Cerebellar cortex (tissue), 1 donor: ENCODE results near the gene TET2.

ENCODE experiments used
- DNase-seq: peaks from one replicate; pipeline ENCODE4 v3.0.0-alpha.2; 2015; ENCODE audit warnings: low spot score

The TET2 gene

GRCh38 chr4:105234582-105234981 is 87.9 kb downstream of the TET2 start:
- no peak for DNase-seq

GRCh38 chr4:105236202-105236915 is 89.7 kb downstream of the TET2 start:
- no peak for DNase-seq

GRCh38 chr4:105236916-105237311 is 90.2 kb downstream of the TET2 start:
- no peak for DNase-seq

- no peak for DNase-seq
These were observed 93.4 kb downstream of the TET2 start for GRCh38 chr4:105240037-105240436.

GRCh38 chr4:105241451-105241850 is 94.8 kb downstream of the TET2 start:
- DNase-seq, result peak; percentile 77

GRCh38 chr4:105243446-105243845 is 96.8 kb downstream of the TET2 start:
- no peak for DNase-seq

GRCh38 chr4:105246712-105247111 is 100.0 kb downstream of the TET2 start:
- no peak for DNase-seq

- no peak for DNase-seq
These were observed 101.9 kb downstream of the TET2 start for GRCh38 chr4:105248613-105249012.

- no peak for DNase-seq
These were observed 111.3 kb downstream of the TET2 start for GRCh38 chr4:105257817-105258495.

GRCh38 chr4:105265689-105266088 is 119.0 kb downstream of the TET2 start:
- DNase-seq, result no peak

- DNase-seq, result no peak
These were observed 120.6 kb downstream of the TET2 start for GRCh38 chr4:105267280-105267679.

- DNase-seq, result no peak
These were observed 125.3 kb downstream of the TET2 start for GRCh38 chr4:105272002-105272401.

GRCh38 chr4:105273230-105273629 is 126.6 kb downstream of the TET2 start:
- DNase-seq, result no peak

- no peak for DNase-seq
These were observed 127.4 kb downstream of the TET2 start for GRCh38 chr4:105274090-105274489.

- no peak for DNase-seq
These were observed 127.8 kb downstream of the TET2 start for GRCh38 chr4:105274504-105274903.

- no peak for DNase-seq
These were observed 129.9 kb downstream of the TET2 start for GRCh38 chr4:105276361-105277104.

GRCh38 chr4:105277702-105278101 is 131.0 kb downstream of the TET2 start:
- DNase-seq, result no peak

GRCh38 chr4:105279314-105279713 is 132.6 kb downstream of the TET2 start:
- DNase-seq, result no peak

- DNase-seq, result peak; percentile 2
These were observed 133.9 kb downstream of the TET2 start for GRCh38 chr4:105280338-105281123.

GRCh38 chr4:105281124-105281415 is 134.4 kb downstream of the TET2 start:
- DNase-seq, result no peak

GRCh38 chr4:105282489-105282888 is 135.8 kb downstream of the TET2 start:
- no peak for DNase-seq

- DNase-seq, result no peak
These were observed 136.8 kb downstream of the TET2 start for GRCh38 chr4:105283501-105283900.
